ENCODE measurements around the gene ADGRD1. TPM values are rescaled to one million over a fixed set of nuclear protein-coding genes. Genes with fewer than 3 reads are reported as not detected.

Gene ADGRD1
- total RNA-seq, 1 donor from 2014 or later = 0.98 TPM

GRCh38 chr12:131136539-131136872, 182.8 kb downstream of the ADGRD1 start:
- H3K27ac Mint-ChIP-seq (ENCODE audit: unreplicated experiment) = no peak overlapping the region
- no peaks in the 10 kb centered on the region for H3K9me3 Mint-ChIP-seq
- no peak for DNase-seq (ENCODE audit: low read depth, low spot score)
- no peak for TF ChIP-seq CTCF (conservative IDR thresholded peaks at IDR 0.05)
- no peaks in the 10 kb centered on the region for H3K27me3 Mint-ChIP-seq (ENCODE audit: low read depth)
- no peaks in the 10 kb centered on the region for H3K36me3 Mint-ChIP-seq (ENCODE audit: low read depth)
- no peak overlapping the region for H3K4me3 Mint-ChIP-seq
- H3K4me1 Mint-ChIP-seq = peaks cover 48% of the 10 kb centered on the region

- H3K27me3 Mint-ChIP-seq (ENCODE audit: low read depth) = no peaks in the 10 kb centered on the region
- no peak for TF ChIP-seq CTCF (conservative IDR thresholded peaks at IDR 0.05)
- DNase-seq (ENCODE audit: low read depth, low spot score) = no peak
- no peaks in the 10 kb centered on the region for H3K36me3 Mint-ChIP-seq (ENCODE audit: low read depth)
- H3K4me3 Mint-ChIP-seq = no peak overlapping the region
- no peaks in the 10 kb centered on the region for H3K9me3 Mint-ChIP-seq
- H3K27ac Mint-ChIP-seq (ENCODE audit: unreplicated experiment) = peak overlapping the region; percentile 40
- H3K4me1 Mint-ChIP-seq = peaks cover 45% of the 10 kb centered on the region
These were observed 183.5 kb downstream of the ADGRD1 start for GRCh38 chr12:131137009-131137835.

DNA sequence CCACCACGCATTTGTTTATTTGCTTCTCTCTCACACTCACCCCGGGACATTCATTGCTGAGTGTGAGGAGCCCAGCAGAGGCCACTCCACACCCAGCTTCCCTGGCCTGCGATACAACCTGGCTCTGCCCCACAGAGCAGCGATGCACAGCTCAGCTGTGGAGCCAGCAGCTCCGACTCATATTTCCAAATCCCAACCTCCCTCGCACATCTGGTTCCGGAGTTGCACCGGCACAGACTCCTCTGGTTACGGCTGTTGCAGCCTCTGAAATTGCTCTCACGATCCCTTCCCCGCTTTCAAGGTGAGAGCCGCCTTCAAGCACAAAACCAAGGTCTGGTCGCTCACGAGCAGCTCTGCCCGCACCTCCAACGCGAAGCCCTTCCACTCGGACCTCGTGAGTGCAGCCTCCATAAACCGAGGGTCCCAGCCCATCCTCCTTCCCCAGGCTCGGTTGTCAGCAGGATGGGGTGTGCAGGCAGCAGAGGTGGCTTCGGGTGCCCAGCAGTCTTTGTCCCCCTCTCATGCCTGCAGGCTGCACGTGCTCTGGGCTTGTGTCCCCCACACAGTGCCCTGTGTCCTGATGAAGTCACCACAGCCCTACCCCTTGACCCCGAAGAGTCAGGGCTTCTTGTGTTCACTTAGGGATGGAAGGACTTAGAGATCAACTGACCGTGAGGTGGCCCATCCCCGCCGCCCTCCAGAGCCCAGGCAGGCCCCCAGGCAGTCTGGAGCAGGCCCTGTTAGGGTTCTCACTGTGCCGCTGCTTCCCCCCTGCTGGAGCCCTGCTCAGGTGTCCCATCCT, 184.3 kb downstream of the ADGRD1 start:
- H3K36me3 Mint-ChIP-seq (ENCODE audit: low read depth) = no peaks in the 10 kb centered on the region
- H3K4me3 Mint-ChIP-seq = no peak overlapping the region
- H3K27me3 Mint-ChIP-seq (ENCODE audit: low read depth) = no peaks in the 10 kb centered on the region
- peaks cover 43% of the 10 kb centered on the region for H3K4me1 Mint-ChIP-seq
- no peak for DNase-seq (ENCODE audit: low read depth, low spot score)
- peak overlapping the region; percentile 81 for H3K27ac Mint-ChIP-seq (ENCODE audit: unreplicated experiment)
- H3K9me3 Mint-ChIP-seq = no peaks in the 10 kb centered on the region
- TF ChIP-seq CTCF (conservative IDR thresholded peaks at IDR 0.05) = no peak

- no peak for DNase-seq (ENCODE audit: low read depth, low spot score)
- H3K27ac Mint-ChIP-seq (ENCODE audit: unreplicated experiment) = peak overlapping the region; percentile 67
- H3K36me3 Mint-ChIP-seq (ENCODE audit: low read depth) = no peaks in the 10 kb centered on the region
- H3K4me3 Mint-ChIP-seq = no peak overlapping the region
- H3K4me1 Mint-ChIP-seq = peaks cover 43% of the 10 kb centered on the region
- no peak for TF ChIP-seq CTCF (conservative IDR thresholded peaks at IDR 0.05)
- no peaks in the 10 kb centered on the region for H3K27me3 Mint-ChIP-seq (ENCODE audit: low read depth)
- no peaks in the 10 kb centered on the region for H3K9me3 Mint-ChIP-seq
These were observed 185.1 kb downstream of the ADGRD1 start for GRCh38 chr12:131138638-131139362.

GRCh38 chr12:131139363-131140068, 185.8 kb downstream of the ADGRD1 start:
- no peak for DNase-seq (ENCODE audit: low read depth, low spot score)
- H3K27me3 Mint-ChIP-seq (ENCODE audit: low read depth) = no peaks in the 10 kb centered on the region
- H3K36me3 Mint-ChIP-seq (ENCODE audit: low read depth) = no peaks in the 10 kb centered on the region
- no peaks in the 10 kb centered on the region for H3K9me3 Mint-ChIP-seq
- H3K4me3 Mint-ChIP-seq = no peak overlapping the region
- H3K27ac Mint-ChIP-seq (ENCODE audit: unreplicated experiment) = peak overlapping the region; percentile 67
- no peak for TF ChIP-seq CTCF (conservative IDR thresholded peaks at IDR 0.05)
- peaks cover 41% of the 10 kb centered on the region for H3K4me1 Mint-ChIP-seq
